HG03039 (cell line): ENCODE results near the gene CARS1.
A peak's percentile ranks its signal among the peaks of the same experiment; 100 is the strongest.

ENCODE experiments used
- ATAC-seq: cut with Tn5 transposase; IDR thresholded peaks from one replicate; pipeline ENCODE4 v1.9.1; 2021; ENCODE audit warnings: mild to moderate bottlenecking, moderate library complexity; ENCODE audit not compliant: unreplicated experiment

The CARS1 gene

GRCh38 chr11:2994336-2994730 is 62.9 kb downstream of the CARS1 start:
- ATAC-seq = no peak

GRCh38 chr11:2992997-2993325 is 64.3 kb downstream of the CARS1 start:
- no peak for ATAC-seq

GRCh38 chr11:2992234-2992996 is 64.8 kb downstream of the CARS1 start, which contains the start of gene NAP1L4:
Gene NAP1L4, minus strand, starts transcription at chr11:2992329. Its CDS starts 13,109 bp downstream, at chr11:2979220.
- peak; percentile 83 for ATAC-seq

GRCh38 chr11:2991452-2992233 is 65.6 kb downstream of the CARS1 start:
- peak; percentile 28 for ATAC-seq

GRCh38 chr11:2990617-2991451 is 66.4 kb downstream of the CARS1 start:
- no peak for ATAC-seq

- no peak for ATAC-seq
These were observed 67.7 kb downstream of the CARS1 start for GRCh38 chr11:2989551-2989950.

- no peak for ATAC-seq
These were observed 68.2 kb downstream of the CARS1 start for GRCh38 chr11:2989006-2989405.

- ATAC-seq = no peak
These were observed 69.1 kb downstream of the CARS1 start for GRCh38 chr11:2987881-2988861.

DNA sequence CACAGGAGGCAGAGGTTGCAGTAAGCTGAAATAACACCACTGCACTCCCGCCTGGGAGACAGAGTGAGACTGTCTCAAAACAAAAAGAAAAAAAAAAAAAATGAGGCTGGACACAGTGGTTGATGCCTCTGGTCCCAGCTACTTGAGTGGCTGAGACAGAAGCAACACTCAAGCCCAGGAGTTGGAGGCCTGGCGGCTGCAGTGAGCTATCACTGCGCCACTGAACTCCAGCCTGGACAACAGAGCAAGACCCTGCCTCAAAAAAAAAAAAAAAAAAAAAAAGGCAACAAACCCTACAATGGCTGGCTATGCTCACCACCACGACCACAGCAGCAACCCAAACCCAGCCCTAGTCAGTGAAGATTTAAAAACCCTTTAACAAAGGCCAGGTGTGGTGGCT is 73.3 kb downstream of the CARS1 start:
- no peak for ATAC-seq

GRCh38 chr11:2982214-2982613 is 75.0 kb downstream of the CARS1 start:
- no peak for ATAC-seq

DNA sequence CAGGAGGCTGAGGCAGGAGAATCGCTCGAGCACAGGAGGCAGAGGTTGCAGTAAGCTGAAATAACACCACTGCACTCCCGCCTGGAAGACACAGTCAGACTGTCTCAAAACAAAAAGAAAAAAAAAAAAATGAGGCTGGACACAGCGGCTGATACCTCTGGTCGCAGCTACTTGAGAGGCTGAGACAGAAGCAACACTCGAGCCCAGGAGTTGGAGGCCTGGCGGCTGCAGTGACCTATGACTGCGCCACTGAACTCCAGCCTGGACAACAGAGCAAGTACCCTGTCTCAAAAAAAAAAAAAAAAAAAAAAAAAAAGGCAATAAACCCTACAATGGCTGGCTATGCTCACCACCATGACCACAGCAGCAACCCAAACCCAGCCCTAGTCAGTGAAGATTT is 76.1 kb downstream of the CARS1 start:
- ATAC-seq = no peak

DNA sequence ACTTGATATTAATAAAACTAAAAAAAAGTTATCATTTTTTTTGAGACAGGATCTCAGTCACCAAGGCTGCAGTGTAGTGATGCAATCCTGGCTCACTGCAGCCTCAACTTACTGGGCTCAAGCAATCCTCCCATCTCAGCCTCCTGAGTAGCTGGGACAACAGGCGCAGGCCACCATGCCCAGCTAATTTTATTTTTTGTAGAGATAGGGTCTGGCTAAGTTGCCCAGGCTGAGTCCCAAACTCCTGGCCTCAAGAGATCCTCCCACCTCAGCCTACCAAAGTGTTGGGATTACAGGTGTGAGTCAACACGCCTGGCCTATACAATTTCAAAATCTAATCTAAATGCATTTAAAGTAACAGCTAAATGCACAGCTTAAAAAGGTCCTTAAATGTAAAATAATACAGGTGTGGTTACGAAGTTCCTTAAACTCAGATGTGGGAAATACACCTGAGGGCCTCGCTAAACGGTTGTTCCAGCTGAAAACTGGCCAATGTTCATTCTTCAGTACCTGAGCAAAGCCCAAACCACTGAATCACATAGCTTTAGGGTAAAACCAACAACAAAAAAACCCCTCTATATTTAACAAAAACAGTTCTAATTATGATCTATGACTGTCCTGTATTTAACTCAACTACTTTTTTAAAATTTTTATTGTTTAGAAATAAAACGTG is 76.9 kb downstream of the CARS1 start:
- ATAC-seq = no peak

DNA sequence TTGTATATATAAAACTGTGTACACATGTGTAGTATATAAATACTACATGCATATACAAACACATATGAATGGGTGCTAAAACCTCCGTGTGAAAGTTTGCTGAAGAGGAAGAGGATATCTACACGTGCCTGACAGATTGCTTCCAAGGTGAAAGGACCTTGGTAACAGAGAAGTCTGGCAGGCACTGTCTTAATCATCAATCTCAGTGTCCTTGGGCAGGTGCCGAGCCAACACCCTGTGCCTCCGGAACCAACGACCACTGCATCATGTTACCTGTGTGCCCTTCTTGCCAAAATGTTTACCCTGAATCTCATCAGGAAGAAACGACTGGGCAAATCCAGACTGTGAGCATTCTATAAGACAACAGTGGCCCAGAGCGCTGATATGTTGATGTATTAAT is 80.1 kb downstream of the CARS1 start:
- ATAC-seq = no peak

DNA sequence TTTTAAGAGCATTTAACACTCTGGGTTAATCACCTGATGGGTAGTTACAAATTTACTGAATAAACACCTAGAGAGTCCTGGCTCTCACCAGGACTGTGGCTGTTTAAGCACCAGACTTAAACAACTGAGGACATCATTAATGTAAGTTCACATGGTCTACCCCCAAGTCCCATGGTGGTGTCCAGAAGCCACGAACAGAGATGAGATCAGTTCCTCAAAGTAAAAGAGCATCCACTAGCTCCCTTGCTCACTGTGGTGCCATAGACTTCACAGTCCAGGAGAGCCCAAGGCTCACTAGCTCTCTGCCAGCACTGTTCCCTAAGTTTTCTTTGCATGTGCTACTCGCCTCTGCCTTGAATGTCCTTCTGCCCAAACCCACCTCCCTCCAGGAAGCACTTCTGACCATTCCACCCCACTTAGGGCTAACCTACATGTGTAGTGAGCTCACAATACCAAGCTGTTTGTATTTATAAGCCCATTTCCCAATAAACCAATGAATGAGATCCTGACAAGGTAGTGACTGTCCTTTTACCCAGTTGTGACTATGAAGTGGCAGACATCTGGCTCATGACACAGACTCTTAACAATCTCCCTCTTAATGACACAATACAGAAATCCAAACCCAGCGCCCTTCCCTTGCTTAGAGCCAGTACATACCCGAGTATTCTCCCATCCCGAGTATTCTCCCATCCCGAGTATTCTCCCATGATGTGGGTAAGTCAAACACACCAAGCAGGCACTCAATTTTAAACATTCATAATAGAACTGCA is 80.7 kb downstream of the CARS1 start:
- ATAC-seq = no peak

DNA sequence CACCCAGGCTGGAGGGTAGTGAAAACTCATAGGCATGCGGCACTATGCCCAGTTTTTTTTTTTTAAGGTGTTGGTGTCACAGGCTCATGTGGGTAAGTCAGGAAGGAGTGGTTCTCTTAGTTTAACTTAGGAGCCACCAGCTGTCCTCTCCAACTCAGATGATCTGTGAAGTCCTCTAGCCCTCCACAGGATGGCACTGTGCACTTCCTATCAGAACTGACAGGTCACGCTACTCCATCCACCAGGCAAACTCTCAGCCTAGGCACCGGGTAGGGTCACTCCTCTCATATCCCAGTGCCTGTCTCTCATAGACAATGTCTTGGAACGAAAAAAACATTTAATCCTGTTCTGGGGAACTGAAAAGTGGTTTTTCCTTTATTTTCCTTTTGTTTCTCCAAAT is 81.6 kb downstream of the CARS1 start:
- no peak for ATAC-seq

DNA sequence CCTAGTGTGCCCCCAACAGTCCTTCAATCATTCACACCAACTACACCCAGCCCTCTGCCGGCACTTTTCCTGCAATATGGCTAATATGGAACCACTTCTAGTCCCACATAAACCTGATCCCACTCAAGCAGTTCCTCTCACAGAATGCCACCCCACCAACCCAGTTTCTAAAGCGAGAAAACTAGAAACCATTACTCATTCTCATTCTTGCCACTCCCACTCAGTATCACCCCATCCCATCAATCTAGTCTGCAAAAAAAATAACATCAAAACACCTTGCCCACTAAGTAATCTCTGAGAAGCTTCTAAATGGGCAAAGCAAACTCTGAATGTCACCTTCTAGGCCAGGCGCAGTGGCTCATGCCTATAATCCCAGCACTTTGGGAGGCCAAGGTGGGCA is 83.0 kb downstream of the CARS1 start:
- ATAC-seq = no peak

- no peak for ATAC-seq
These were observed 88.8 kb downstream of the CARS1 start for GRCh38 chr11:2968341-2968900.

DNA sequence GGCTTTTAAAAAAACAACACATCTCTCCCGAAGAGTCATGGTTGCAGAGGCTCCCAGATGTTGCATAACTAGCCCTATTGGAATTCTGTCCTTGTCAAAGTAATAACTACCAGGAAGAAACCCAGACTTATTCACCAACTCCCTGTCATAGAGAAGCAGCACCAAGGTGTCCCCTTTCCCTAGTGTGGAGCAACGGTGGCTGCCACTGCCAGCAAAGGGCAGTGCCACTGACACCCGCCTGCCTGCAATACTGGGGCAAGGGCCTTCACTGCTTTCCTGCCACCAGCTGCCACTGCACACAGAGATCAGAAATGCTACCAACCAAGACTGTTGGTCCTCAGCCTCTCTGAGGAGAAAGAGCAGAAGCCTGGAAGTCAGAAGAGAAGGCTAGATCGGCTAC is 92.4 kb downstream of the CARS1 start:
- ATAC-seq = no peak

- ATAC-seq = no peak
These were observed 93.5 kb downstream of the CARS1 start for GRCh38 chr11:2963761-2964160.
